OCI-M2 (cell line): ENCODE results near the gene CEP68.

Experiments
- DNase-seq: peaks from one replicate; lab custom pipeline; 2025; ENCODE audit not compliant: unreplicated experiment; lab: John Stamatoyannopoulos, UW

Gene CEP68

DNA sequence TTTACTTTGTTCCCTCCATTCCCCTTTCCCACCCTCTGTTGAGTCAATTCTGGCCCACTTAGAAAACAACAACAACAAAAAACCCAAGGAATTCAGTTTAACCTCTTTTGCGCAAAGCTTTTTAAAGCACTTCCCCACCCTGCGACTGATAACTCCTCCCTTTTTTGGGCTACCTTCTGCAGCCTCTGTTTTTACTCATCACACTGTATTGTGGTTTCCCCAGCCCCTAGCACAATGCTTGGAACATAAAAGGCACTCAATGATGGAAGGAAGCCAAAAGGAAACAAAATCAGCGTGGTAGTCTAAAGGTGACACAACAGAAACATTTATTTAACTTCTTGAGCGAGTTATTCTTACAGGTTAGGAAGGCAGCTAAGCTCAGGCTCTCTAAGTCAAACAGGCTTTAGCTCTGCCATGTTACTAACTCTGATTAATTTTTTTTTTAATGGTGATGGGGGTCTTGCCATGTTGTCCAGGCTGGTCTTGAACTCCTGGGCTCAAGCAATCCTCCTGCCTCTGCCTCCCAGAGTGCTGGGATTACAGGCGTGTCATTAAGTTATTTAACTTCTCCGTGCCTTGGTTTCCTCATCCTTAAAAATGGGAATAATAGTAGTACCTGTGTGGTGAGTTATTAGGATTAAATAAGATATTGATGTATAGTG is 1.3 kb downstream of the CEP68 start:
- no peak for DNase-seq

DNA sequence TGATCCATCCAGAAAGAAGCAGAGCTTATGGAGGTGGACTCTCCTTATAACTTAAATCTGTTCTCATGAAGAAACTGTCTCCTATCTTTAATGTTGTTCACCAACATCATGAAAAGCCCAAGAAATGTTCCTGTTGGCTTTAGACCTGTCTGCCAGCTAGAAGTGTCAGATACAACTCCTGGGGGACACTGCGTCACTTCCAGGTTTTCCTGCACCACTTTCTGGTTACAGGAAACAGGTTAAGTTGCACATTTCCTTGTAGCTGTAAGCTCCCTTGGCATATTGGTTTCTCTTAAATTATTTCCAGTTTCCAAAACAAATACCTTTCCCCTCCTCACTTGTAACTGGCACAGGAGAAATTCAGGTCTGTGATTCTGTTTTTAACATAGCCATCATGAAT is 2.9 kb downstream of the CEP68 start:
- DNase-seq = no peak

DNA sequence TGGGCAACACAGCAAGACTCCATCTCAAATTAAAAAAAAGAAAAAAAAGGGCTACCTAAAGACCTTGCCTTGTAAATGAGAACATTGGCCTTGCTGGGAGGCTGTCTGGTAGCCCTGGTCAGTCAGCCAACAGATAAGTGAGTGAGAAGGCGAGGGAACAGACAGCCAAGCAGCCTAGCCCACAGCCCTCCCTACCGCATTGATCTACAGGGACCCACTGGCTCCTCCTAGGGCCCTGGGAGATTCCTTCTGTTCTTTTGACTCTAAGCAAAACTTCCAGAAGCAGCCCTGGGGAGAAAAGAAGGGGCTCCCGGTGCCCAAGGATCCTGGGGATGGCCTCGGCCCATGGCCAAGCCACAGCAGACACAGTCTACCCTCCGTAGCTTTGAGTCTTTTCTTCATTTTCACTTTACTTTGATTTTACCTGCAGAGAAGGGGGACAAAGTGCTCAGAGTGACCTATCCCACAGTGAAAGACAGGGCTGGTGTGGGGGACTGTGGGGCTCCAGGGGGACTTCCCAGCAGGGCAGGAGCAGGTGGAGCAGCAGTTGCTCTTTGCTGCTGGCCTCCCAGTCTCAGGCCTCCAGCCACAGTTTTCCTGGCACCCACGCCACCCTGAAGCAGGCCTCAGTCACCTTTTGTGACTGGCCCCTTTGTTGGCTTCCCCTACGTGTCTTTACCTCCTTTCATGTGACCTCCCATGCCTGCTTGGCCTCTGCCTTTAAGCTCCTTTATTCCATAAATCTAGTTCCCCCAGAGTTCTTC is 5.1 kb downstream of the CEP68 start:
- DNase-seq = no peak

DNA sequence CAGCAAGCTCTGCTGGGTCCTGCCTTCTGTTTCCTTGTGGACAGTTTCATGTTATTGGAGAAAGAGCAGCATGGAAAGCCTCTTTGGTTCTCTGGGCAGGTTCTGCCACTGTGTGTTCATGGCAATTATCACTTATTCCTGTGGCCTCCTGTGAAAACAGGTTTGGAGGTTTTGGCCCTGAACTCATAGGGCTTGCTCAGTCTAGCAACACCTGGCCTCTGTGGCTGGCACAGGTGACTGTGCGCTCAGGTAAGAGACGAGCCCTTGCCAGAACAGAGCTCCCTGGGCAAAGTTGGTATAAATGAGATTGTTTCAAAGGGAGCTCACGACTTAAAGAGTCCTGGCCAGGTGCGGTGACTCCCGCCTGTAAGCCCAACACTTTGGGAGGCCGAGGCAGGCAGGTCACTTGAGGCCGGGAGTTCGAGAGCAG is 5.7 kb downstream of the CEP68 start:
- DNase-seq = no peak

DNA sequence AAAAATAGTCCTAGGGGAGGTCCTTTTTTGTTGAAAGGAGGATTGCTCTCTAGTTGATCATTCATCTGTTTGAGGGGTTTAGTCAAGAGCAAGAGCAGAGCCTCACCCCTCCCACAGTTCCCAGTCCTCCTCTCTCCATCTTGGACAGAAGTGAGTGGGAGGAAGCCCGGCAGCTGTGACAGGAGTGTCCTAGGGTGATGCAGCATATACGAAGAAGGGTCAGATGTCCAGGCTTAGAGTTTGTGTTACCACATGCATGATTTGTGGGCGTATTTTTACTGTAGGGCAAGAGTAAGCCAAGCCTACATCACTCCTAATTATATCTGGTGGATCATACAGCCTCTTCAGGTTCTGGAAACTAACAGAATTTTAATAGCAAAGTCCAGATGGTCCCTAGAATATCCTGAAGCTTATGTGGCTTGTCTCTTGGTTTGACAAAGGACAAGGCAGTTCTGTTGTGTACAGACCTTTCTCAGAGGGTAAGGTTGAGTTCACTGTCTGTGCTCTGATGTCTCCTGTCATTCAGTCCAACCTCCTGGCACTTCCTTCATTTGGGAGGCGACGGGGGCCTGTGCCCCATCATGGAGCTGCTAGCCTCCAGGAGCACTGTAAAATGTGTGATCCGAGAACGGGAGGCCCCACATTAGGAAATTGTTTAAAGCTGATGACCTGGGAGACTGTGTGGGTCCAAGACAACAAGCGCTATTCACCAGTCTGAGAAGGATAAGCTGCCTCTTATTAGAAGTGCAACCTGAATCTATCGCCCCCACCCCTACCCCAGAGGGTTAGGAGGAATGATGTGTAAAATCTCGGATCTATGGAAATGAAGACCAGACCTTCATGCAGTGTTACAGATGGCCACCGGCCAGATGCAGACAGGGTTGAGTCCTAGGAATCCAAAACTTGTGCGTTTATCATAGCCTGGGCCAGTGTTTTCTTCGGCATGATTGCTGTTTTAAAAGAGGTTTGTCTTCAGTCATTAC is 6.9 kb downstream of the CEP68 start:
- DNase-seq = no peak

DNA sequence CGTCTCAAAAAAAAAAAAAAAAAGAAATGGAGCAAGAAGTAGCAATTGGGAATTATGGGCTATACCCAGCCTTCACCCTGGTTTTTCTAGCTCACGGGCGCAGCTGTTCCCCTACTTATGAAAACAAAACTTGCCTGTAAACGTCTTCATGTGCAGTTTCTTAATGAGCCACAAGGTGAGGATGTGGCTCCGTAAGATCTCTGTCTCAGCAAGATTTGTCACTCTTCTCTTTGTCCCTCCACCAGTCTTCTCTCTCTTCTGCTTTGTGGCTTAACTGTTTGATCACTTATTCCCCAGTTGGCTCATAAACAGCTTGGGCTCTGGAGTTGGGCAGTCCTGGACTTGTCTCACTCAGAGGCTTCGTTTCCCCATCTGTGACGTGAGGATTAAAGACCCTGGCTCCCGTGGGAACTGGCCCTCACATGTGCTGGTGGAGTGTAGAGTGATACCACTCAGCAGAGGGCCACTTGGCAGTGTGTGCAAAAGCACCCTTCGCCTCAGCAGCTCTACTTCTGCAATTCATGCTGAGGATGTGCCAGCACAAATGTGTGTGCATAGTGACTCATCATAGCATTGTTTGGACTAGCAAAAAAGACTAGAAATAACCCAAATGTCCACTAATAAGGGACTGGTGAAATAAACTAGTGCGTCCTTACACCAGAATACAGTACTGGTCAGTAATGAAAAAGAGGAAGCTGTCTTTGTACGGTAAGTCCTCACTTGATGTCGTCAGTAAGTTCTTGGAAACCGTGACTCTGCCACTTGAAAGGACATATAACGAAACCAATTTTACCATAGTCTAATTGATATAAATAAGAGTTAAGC is 8.7 kb downstream of the CEP68 start:
- DNase-seq = no peak

DNA sequence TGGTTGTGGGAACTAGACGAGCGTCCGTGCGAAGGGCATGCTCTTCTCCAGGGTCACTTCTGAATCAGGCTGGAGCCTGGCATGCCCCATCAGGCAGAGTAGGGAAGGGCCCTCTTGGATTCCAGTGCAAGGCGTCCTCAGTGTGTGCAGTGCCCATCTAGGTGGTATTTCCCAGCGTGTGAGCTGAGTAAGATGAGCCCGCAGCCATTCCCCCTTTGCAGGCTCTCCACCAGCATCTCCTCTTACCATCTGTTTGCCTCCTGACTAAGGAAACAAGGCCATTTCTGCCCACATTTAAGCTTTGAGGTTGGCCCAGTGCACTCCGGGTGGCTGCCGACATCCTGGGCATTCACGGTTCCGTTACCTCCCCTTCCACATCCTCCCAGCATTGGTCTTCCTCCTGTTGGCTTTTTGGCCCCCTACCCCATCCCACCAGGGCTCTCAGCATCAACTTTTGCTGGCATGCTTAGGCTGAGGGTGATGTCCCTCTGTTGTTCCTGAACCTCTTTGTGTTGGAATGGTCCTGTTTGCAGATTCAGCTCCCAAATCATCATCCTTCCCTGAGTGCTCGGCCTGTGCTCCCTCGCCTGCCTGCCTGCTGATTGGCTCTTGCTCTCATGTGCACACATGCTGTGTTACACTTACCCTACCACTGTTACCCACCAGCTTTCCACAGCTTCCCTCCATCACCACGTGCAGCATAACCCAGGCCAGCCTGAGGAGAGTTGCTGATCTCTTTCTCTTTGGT is 11.8 kb downstream of the CEP68 start:
- DNase-seq = no peak

DNA sequence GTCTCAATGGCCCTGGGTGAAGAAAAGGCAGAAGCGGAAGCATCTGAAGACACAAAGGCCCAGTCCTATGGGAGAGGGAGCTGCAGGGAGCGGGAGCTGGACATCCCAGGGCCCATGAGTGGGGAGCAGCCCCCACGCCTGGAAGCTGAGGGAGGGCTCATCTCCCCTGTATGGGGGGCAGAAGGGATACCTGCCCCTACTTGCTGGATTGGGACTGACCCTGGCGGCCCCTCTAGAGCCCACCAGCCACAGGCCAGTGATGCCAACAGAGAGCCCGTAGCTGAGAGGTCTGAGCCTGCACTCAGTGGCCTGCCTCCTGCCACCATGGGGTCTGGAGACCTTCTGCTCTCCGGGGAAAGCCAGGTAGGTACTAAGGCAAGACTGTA is 13.2 kb downstream of the CEP68 start:
- no peak for DNase-seq

DNA sequence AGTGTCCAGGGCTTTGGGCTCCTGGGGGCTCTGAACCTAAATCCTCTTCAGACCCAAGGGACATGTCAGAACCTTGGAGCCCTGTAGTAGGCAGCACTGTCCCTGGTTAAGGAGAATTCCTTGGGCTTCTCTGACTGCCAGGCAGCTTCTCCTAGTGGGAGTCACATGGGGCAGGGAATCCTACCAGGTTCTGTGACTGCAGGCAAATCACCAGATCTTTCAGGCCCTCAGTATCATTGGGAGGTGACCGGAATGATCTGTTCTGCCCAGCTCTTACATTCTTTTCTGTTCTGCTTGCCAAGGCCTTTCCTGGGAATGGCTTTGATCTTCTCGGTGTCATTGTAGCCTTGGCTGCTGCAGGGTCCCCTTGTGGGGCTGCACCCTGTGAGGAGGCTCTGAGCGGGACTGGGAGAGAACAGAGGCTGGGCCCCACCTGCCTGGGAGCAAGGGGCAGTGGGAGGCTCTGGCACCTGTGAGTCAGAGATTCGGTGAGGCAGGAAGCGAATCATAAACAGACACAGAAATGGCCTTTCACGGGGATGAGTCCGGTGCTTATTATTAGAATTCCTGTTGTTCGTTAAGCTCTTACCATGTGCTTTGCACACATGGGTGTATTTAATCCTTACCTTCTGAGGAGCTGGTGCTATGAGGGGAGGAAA is 14.1 kb downstream of the CEP68 start:
- DNase-seq = no peak

DNA sequence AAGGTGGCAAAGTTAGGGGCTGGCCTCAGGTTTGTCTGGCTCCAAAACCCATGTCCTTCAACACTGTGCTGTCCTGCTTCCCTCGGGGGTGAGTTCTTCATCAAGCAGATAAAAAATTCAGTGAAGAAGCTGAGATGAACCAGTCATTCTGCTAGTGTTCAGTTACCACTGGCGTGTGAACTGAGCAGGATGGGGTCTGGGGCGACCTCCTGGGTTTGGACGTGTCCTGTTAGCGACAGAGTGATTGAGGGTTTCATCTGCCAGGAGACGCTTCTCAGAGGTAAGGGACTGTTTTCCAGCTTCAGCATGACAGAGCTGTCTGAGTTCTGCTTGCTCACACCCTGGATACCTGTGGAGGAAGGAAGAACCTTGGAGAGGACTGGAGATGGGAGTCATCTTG is 14.6 kb downstream of the CEP68 start:
- DNase-seq = no peak

DNA sequence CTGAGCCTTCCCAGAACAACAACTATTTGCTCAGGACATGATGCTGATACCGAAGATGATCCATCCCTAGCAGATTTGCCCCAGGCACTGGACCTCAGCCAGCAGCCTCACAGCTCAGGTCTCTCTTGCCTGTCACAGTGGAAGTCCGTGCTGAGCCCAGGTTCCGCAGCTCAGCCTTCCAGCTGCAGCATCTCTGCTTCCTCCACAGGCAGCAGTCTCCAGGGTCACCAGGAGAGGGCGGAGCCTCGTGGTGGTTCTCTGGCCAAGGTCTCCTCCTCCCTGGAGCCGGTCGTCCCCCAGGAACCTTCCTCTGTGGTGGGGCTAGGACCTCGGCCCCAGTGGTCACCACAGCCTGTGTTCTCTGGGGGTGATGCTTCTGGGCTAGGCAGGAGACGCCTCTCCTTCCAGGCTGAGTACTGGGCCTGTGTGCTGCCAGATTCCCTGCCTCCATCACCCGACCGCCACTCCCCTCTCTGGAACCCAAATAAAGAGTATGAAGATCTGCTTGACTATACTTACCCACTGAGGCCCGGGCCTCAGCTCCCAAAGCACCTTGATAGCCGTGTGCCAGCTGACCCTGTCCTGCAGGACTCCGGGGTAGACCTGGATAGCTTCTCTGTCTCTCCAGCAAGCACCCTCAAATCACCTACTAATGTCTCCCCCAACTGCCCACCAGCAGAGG is 15.4 kb downstream of the CEP68 start:
- DNase-seq = no peak

DNA sequence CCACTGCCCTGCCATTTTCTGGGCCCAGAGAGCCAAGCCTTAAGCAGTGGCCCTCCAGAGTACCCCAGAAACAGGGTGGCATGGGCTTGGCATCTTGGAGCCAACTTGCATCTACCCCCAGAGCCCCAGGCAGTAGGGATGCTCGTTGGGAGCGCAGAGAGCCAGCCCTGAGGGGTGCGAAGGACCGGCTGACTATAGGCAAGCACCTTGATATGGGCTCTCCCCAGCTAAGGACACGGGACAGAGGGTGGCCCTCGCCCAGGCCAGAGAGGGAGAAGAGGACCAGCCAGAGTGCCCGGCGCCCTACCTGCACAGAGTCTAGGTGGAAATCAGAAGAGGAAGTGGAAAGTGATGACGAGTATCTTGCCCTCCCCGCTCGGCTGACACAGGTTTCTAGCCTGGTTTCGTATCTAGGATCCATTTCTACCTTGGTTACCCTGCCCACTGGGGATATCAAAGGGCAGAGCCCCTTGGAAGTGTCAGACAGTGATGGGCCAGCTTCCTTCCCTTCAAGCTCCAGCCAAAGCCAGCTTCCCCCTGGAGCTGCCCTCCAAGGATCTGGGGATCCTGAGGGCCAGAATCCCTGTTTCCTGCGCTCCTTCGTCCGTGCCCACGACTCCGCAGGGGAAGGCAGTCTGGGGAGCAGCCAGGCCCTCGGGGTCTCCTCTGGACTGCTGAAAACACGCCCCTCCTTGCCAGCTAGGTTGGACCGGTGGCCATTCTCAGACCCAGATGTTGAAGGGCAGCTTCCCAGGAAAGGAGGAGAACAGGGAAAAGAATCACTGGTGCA is 16.2 kb downstream of the CEP68 start:
- DNase-seq = no peak

DNA sequence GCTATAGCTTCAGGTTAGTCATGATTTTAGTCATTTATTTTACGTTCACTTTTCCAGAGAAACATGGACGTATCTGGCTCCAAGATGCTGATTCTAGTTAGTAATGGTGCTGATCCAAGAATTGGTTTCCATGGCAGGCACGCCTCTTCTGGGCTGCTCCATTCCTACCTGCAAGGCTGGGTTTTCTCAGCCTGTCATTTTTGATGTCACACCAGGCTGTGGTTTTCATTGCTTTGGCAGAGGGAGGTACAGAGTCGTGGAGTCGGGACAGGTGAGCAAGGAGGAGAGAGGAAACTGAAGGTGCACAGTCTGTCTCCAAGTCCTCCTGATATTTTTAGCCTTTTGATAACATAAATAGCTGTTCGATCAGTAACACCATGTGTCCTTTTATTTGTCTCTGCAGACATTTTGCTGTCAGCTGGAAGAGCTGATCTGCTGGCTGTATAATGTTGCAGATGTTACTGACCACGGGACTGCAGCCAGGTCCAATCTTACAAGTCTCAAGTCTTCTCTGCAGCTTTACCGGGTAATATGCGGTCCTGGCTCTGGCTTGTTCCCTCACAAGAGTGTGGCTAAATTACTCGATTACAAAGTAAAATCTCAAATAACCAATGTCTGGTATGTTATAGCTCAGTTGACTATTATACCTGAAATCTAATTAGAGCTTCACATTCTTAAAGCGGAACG is 17.8 kb downstream of the CEP68 start:
- no peak for DNase-seq

DNA sequence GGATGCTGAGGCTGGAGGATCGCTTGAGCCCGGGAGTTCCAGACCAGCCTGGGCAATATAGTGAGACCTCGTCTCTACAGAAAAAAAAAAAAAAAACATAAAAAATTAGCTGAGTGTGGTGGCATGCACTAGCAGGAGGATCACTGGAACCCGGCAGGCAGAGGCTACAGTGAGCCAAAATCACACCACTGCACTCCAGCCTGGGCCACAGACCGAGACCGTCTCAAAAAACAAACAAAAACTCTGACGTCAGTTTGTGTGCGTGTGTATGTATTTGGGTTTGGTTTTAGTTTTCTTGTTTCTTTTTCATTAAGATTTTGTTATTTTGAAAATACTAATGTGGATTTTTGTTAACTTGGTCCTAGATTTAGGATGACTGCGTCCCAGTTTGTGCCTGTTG is 19.0 kb downstream of the CEP68 start:
- no peak for DNase-seq

DNA sequence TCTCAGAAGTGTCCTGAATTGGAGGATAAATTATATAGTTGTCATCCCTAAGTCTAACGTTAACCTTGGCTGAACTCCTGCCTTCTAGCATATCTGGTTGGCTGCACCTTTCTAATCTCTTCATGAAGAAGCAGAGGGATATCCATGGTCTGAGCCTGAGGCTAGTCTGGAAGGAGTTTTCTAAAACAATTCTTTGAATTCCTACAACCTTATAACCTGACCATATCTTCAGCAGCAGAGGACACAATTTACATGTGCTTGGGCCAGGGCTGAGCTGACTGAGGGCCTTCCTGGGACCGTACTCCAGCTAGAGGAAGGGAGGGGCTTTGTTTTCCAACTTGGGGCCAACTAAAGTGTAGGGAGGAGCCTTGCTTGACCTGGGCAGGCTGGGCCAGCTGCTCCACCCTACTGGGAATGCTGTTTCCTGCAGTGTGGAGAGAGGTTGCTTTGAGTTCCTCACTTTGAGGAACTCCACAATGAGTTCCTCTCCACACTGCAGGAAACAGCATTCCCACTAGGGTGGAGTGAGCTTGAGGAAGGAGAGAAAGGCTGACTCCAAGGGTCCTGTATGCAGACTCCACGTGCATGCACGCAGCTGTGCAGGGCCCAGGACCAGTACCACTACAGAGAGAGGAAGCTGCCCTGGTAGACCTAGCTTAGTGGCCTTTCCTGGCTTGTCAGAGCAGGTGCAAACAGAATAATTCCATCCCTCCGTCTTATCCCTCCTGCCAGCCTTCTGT is 19.6 kb downstream of the CEP68 start:
- no peak for DNase-seq

DNA sequence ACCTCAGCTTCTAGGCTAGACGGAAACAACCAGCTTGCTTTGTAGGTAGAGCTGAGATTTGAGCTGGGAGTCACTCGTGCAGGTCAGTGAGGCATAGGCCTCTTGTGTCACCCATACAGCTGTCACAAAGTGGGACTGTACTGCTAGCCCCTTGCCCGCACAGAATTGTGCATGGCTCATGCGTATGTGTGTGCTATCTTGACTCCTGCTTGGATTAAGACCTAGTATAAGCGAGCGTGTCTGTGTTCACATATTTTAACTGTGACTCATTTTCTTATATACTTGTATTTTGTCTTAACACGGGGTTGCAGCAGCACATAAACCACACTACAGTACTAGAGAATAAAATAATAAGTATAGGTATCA is 20.1 kb downstream of the CEP68 start:
- DNase-seq = no peak

DNA sequence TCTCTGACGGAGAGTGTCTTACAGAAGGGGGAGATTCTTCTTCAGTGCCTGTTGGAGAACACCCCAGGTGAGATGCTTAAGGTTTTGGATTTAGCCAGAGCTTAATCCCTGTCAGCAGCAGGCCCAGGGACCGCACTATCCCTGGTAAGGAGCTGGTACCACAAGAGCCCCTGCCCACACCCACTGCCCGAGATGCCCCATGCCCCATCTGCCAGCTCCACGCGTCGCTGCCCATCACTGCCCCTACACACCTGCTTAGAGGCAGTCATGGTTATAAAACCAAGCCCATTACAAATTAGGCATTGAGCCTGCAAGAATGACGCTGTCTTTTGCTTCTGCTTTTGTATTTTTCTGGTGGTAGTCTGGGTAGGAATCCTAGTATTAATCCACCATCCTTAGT is 21.7 kb downstream of the CEP68 start:
- no peak for DNase-seq
